ENCODE data around the gene CACNA1F. TPM values are rescaled to one million over a fixed set of nuclear protein-coding genes. Genes with fewer than 3 reads are reported as not detected.

Gene CACNA1F
- total and polyA plus RNA-seq, 2 experiments from 2014 or later: 0.02 to 0.45 TPM

GRCh38 chrX:49186125-49187027, 46.8 kb downstream of the CACNA1F start, which contains the start of gene PRICKLE3:
PRICKLE3 (minus strand) TSS chrX:49186373; CDS start chrX:49186297, 76 bp downstream.
- H3K9me3 ChIP-seq (ENCODE audit: low read depth): no peaks in the 10 kb centered on the region
- H3K4me1 ChIP-seq (ENCODE audit: low read depth): no peaks in the 10 kb centered on the region
- H3K36me3 ChIP-seq: no peaks in the 10 kb centered on the region
- H3K27ac ChIP-seq: peak within 1 kb of the TSS; percentile 46
- TF ChIP-seq CTCF (IDR thresholded peaks at IDR 0.05; ENCODE audit: low read depth, low read length): peak; percentile 42
- peak; percentile 60 to 85 for DNase-seq (ENCODE audit: low read depth in 1 of 2, low spot score in 1 of 2)
- H3K27me3 ChIP-seq: no peaks in the 10 kb centered on the region
- peak within 1 kb of the TSS; percentile 33 for H3K4me3 ChIP-seq

GRCh38 chrX:49184294-49185281, 48.6 kb downstream of the CACNA1F start:
- no peaks in the 10 kb centered on the region for H3K27me3 ChIP-seq
- DNase-seq (ENCODE audit: low read depth in 1 of 2, low spot score in 1 of 2): peak; percentile 92 to 93
- peak overlapping the region; percentile 22 for H3K4me3 ChIP-seq
- no peaks in the 10 kb centered on the region for H3K36me3 ChIP-seq
- peak overlapping the region; percentile 72 for H3K27ac ChIP-seq
- TF ChIP-seq CTCF (IDR thresholded peaks at IDR 0.05; ENCODE audit: low read depth, low read length): peak; percentile 3
- H3K4me1 ChIP-seq (ENCODE audit: low read depth): no peaks in the 10 kb centered on the region
- no peaks in the 10 kb centered on the region for H3K9me3 ChIP-seq (ENCODE audit: low read depth)

GRCh38 chrX:49183701-49184281, 49.3 kb downstream of the CACNA1F start:
- no peaks in the 10 kb centered on the region for H3K9me3 ChIP-seq (ENCODE audit: low read depth)
- no peaks in the 10 kb centered on the region for H3K27me3 ChIP-seq
- peak overlapping the region; percentile 62 for H3K27ac ChIP-seq
- no peaks in the 10 kb centered on the region for H3K4me1 ChIP-seq (ENCODE audit: low read depth)
- no peaks in the 10 kb centered on the region for H3K36me3 ChIP-seq
- H3K4me3 ChIP-seq: no peak overlapping the region
- no peak for TF ChIP-seq CTCF (IDR thresholded peaks at IDR 0.05; ENCODE audit: low read depth, low read length)
- DNase-seq (ENCODE audit: low read depth in 1 of 2, low spot score in 1 of 2): no peak

GRCh38 chrX:49179358-49179757, 53.8 kb downstream of the CACNA1F start:
- TF ChIP-seq CTCF (IDR thresholded peaks at IDR 0.05; ENCODE audit: low read depth, low read length): no peak
- no peaks in the 10 kb centered on the region for H3K4me1 ChIP-seq (ENCODE audit: low read depth)
- DNase-seq (ENCODE audit: low read depth in 1 of 2, low spot score in 1 of 2): no peak

GRCh38 chrX:49178537-49178936, 54.6 kb downstream of the CACNA1F start:
- no peak overlapping the region for H3K27ac ChIP-seq
- H3K36me3 ChIP-seq: no peaks in the 10 kb centered on the region
- no peaks in the 10 kb centered on the region for H3K27me3 ChIP-seq
- H3K4me1 ChIP-seq (ENCODE audit: low read depth): no peaks in the 10 kb centered on the region
- H3K9me3 ChIP-seq (ENCODE audit: low read depth): no peaks in the 10 kb centered on the region
- TF ChIP-seq CTCF (IDR thresholded peaks at IDR 0.05; ENCODE audit: low read depth, low read length): no peak
- H3K4me3 ChIP-seq: no peak overlapping the region
- DNase-seq (ENCODE audit: low read depth in 1 of 2, low spot score in 1 of 2): no peak

More at GRCh38 chrX:49179358-49179757, 53.8 kb downstream of the CACNA1F start:
- Histone ChIP-seq H3K4me3 (no peak overlapping the region), H3K27me3 (no peaks in the 10 kb centered on the region), H3K36me3 (no peaks in the 10 kb centered on the region), H3K27ac (no peak overlapping the region), H3K9me3 (ENCODE audit: low read depth) (no peaks in the 10 kb centered on the region)
